Measurements from ENCODE around the gene CDH18.

Gene CDH18

GRCh38 chr5:19577882-19578281 lies 410.1 kb downstream of the CDH18 start:
- no peaks in the 10 kb centered on the region for H3K36me3 ChIP-seq (ENCODE audit: insufficient read depth)
- H3K27ac ChIP-seq = no peak overlapping the region
- no peak overlapping the region for H3K4me2 ChIP-seq
- no peak overlapping the region for H3K4me3 ChIP-seq (IDR thresholded peaks at IDR 0.05; ENCODE audit: insufficient read depth, low read depth, low read length)
- no peaks in the 10 kb centered on the region for H3K79me2 ChIP-seq (ENCODE audit: insufficient read depth, low read depth)
- H3K9ac ChIP-seq = no peak overlapping the region
- TF ChIP-seq CTCF (conservative IDR thresholded peaks at IDR 0.05; ENCODE audit: low read depth, low read length) = no peak
- H3K27me3 ChIP-seq (ENCODE audit: insufficient read depth, low read depth) = no peaks in the 10 kb centered on the region
- no peak overlapping the region for H2AFZ ChIP-seq (ENCODE audit: low read depth)
- no peaks in the 10 kb centered on the region for H3K4me1 ChIP-seq (ENCODE audit: low read depth, poor library complexity, severe bottlenecking)
- no peaks in the 10 kb centered on the region for H4K20me1 ChIP-seq (ENCODE audit: insufficient read depth)

GRCh38 chr5:19568004-19568403 lies 420.0 kb downstream of the CDH18 start:
- Histone ChIP-seq H3K4me1 (ENCODE audit: low read depth, poor library complexity, severe bottlenecking) (no peaks in the 10 kb centered on the region), H4K20me1 (ENCODE audit: insufficient read depth) (no peaks in the 10 kb centered on the region), H3K9ac (no peak overlapping the region), H3K27me3 (ENCODE audit: insufficient read depth, low read depth) (no peaks in the 10 kb centered on the region), H3K4me2 (no peak overlapping the region), H3K36me3 (ENCODE audit: insufficient read depth) (no peaks in the 10 kb centered on the region), H3K79me2 (ENCODE audit: insufficient read depth, low read depth) (no peaks in the 10 kb centered on the region), H3K4me3 (IDR thresholded peaks at IDR 0.05; ENCODE audit: insufficient read depth, low read depth, low read length) (no peak overlapping the region), H2AFZ (ENCODE audit: low read depth) (no peak overlapping the region), H3K27ac (no peak overlapping the region)
- TF ChIP-seq CTCF (conservative IDR thresholded peaks at IDR 0.05; ENCODE audit: low read depth, low read length) = no peak

GRCh38 chr5:19565466-19565865 lies 422.5 kb downstream of the CDH18 start:
- Histone ChIP-seq H3K36me3 (ENCODE audit: insufficient read depth) (no peaks in the 10 kb centered on the region), H3K79me2 (ENCODE audit: insufficient read depth, low read depth) (no peaks in the 10 kb centered on the region), H3K27ac (no peak overlapping the region), H3K4me1 (ENCODE audit: low read depth, poor library complexity, severe bottlenecking) (no peaks in the 10 kb centered on the region), H3K27me3 (ENCODE audit: insufficient read depth, low read depth) (no peaks in the 10 kb centered on the region), H3K9ac (no peak overlapping the region), H3K4me2 (no peak overlapping the region), H3K4me3 (IDR thresholded peaks at IDR 0.05; ENCODE audit: insufficient read depth, low read depth, low read length) (no peak overlapping the region), H4K20me1 (ENCODE audit: insufficient read depth) (no peaks in the 10 kb centered on the region), H2AFZ (ENCODE audit: low read depth) (no peak overlapping the region)
- no peak for TF ChIP-seq CTCF (conservative IDR thresholded peaks at IDR 0.05; ENCODE audit: low read depth, low read length)

GRCh38 chr5:19564036-19564435 lies 424.0 kb downstream of the CDH18 start:
- no peak for TF ChIP-seq CTCF (conservative IDR thresholded peaks at IDR 0.05; ENCODE audit: low read depth, low read length)
- Histone ChIP-seq H3K36me3 (ENCODE audit: insufficient read depth) (no peaks in the 10 kb centered on the region), H3K9ac (no peak overlapping the region), H3K4me1 (ENCODE audit: low read depth, poor library complexity, severe bottlenecking) (no peaks in the 10 kb centered on the region), H4K20me1 (ENCODE audit: insufficient read depth) (no peaks in the 10 kb centered on the region), H2AFZ (ENCODE audit: low read depth) (no peak overlapping the region), H3K4me3 (IDR thresholded peaks at IDR 0.05; ENCODE audit: insufficient read depth, low read depth, low read length) (no peak overlapping the region), H3K27ac (no peak overlapping the region), H3K27me3 (ENCODE audit: insufficient read depth, low read depth) (no peaks in the 10 kb centered on the region), H3K4me2 (no peak overlapping the region), H3K79me2 (ENCODE audit: insufficient read depth, low read depth) (no peaks in the 10 kb centered on the region)

- H3K27me3 ChIP-seq (ENCODE audit: insufficient read depth, low read depth) = no peaks in the 10 kb centered on the region
- no peak overlapping the region for H3K9ac ChIP-seq
- no peak overlapping the region for H3K4me3 ChIP-seq (IDR thresholded peaks at IDR 0.05; ENCODE audit: insufficient read depth, low read depth, low read length)
- no peaks in the 10 kb centered on the region for H3K79me2 ChIP-seq (ENCODE audit: insufficient read depth, low read depth)
- H4K20me1 ChIP-seq (ENCODE audit: insufficient read depth) = no peaks in the 10 kb centered on the region
- H3K4me1 ChIP-seq (ENCODE audit: low read depth, poor library complexity, severe bottlenecking) = no peaks in the 10 kb centered on the region
- TF ChIP-seq CTCF (conservative IDR thresholded peaks at IDR 0.05; ENCODE audit: low read depth, low read length) = no peak
- no peaks in the 10 kb centered on the region for H3K36me3 ChIP-seq (ENCODE audit: insufficient read depth)
- no peak overlapping the region for H3K4me2 ChIP-seq
- H3K27ac ChIP-seq = no peak overlapping the region
- no peak overlapping the region for H2AFZ ChIP-seq (ENCODE audit: low read depth)
Measured at GRCh38 chr5:19555876-19556275, 432.1 kb downstream of the CDH18 start.
